Ishikawa (cell line): ENCODE results near the gene MTIF3.

Source experiments
- CEBPB ChIP-seq: IDR thresholded peaks from 2 replicates; pipeline ENCODE4 v1.6.1; 2012
- CREB1 ChIP-seq: IDR thresholded peaks from 2 replicates; pipeline ENCODE4 v1.6.1; 2012; ENCODE audit warnings: low read depth
- EGR1 ChIP-seq: IDR thresholded peaks from 2 replicates; pipeline ENCODE4 v1.6.1; 2012
- EP300 ChIP-seq: IDR thresholded peaks from 2 replicates; pipeline ENCODE4 v1.6.1; 2012; ENCODE audit warnings: borderline replicate concordance
- FOXM1 ChIP-seq: IDR thresholded peaks from 2 replicates; pipeline ENCODE4 v1.6.1; 2012; ENCODE audit warnings: low read depth, borderline replicate concordance
- MAX ChIP-seq: IDR thresholded peaks from 2 replicates; pipeline ENCODE4 v1.6.1; 2012
- RAD21 ChIP-seq: IDR thresholded peaks from 2 replicates; pipeline ENCODE4 v1.6.1; 2012; ENCODE audit warnings: low read depth
- REST ChIP-seq: IDR thresholded peaks from 2 replicates; pipeline ENCODE4 v1.6.1; 2012; ENCODE audit warnings: low read depth, mild to moderate bottlenecking
- TAF1 ChIP-seq: IDR thresholded peaks from 2 replicates; pipeline ENCODE4 v1.6.1; 2012; ENCODE audit warnings: low read depth, mild to moderate bottlenecking
- TEAD4 ChIP-seq: IDR thresholded peaks from 2 replicates; pipeline ENCODE4 v1.6.1; 2012
- USF1 ChIP-seq: IDR thresholded peaks from 2 replicates; pipeline ENCODE4 v1.6.1; 2012
- YY1 ChIP-seq: IDR thresholded peaks from 2 replicates; pipeline ENCODE4 v1.6.1; 2012; ENCODE audit warnings: low read depth

GRCh38 chr13:27487776-27488175, 37.4 kb upstream of the MTIF3 start:
- TF ChIP-seq TAF1 (no peak), YY1 (no peak), FOXM1 (no peak), CREB1 (no peak), RAD21 (no peak), EP300 (no peak), REST (no peak), USF1 (no peak), MAX (no peak), CEBPB (no peak), EGR1 (no peak), TEAD4 (no peak)
